Measurements from ENCODE around the gene EHF. TPM values are rescaled to one million over a fixed set of nuclear protein-coding genes. Genes with fewer than 3 reads are reported as not detected.

Gene EHF
- total RNA-seq, 1 donor from 2014 or later, result 1.2 TPM

DNA sequence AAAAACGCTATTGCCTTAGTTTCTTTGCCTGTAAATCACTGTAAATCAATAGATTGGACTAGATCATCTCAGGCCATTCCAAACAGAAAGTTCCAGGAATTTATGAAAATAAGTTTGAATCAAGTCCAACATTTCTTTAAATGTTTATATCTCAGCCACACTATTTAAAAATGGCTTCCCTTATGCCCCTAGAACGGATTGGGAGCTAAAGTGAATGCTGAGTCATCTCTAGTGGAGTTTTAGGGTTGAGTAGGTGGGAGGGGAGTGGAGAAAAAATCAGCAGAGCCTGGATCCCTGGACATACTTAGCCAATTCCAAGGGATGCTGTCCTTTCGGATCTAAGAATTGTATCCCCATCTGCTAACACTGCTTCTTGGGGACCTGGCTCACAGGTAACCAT, 48.6 kb downstream of the EHF start:
- Mint-ChIP-seq H3K27me3 (ENCODE audit: low read depth) (peaks cover 6% of the 10 kb centered on the region), H3K36me3 (no peaks in the 10 kb centered on the region), H3K9me3 (peaks cover 4% of the 10 kb centered on the region), H3K4me3 (no peak overlapping the region), H3K27ac (no peak overlapping the region), H3K4me1 (no peaks in the 10 kb centered on the region)
- no peak for DNase-seq (ENCODE audit: low spot score in 2 of 2, unreplicated experiment in 2 of 2)
- TF ChIP-seq, protein P1, sequence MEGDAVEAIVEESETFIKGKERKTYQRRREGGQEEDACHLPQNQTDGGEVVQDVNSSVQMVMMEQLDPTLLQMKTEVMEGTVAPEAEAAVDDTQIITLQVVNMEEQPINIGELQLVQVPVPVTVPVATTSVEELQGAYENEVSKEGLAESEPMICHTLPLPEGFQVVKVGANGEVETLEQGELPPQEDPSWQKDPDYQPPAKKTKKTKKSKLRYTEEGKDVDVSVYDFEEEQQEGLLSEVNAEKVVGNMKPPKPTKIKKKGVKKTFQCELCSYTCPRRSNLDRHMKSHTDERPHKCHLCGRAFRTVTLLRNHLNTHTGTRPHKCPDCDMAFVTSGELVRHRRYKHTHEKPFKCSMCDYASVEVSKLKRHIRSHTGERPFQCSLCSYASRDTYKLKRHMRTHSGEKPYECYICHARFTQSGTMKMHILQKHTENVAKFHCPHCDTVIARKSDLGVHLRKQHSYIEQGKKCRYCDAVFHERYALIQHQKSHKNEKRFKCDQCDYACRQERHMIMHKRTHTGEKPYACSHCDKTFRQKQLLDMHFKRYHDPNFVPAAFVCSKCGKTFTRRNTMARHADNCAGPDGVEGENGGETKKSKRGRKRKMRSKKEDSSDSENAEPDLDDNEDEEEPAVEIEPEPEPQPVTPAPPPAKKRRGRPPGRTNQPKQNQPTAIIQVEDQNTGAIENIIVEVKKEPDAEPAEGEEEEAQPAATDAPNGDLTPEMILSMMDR (IDR thresholded peaks at IDR 0.05; ENCODE audit: unreplicated experiment), result no peak

DNA sequence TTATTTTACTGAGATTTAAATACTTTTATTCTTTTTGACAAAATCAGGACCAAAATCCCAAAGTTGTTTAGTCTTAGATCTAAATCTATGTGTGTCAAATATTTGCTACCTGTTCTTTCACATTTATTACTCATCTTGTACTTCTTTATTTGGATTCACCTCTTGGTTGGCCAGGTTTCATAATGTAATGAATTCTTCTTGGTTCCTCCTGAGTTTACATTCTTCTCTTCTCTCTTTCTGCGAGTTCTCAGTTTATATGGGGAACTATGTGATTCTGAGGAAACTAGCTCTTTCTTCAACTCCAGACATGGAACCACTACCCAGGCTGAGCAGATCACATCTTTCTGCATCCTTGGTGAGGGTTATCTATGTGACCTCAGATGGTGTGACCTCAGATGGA, 50.2 kb downstream of the EHF start:
- TF ChIP-seq, protein P1 (IDR thresholded peaks at IDR 0.05; ENCODE audit: unreplicated experiment), result no peak
- Mint-ChIP-seq H3K4me1 (no peaks in the 10 kb centered on the region), H3K4me3 (no peak overlapping the region), H3K27ac (no peak overlapping the region), H3K9me3 (peaks cover 6% of the 10 kb centered on the region), H3K36me3 (no peaks in the 10 kb centered on the region), H3K27me3 (ENCODE audit: low read depth) (peaks cover 11% of the 10 kb centered on the region)
- no peak for DNase-seq (ENCODE audit: low spot score in 2 of 2, unreplicated experiment in 2 of 2)

DNA sequence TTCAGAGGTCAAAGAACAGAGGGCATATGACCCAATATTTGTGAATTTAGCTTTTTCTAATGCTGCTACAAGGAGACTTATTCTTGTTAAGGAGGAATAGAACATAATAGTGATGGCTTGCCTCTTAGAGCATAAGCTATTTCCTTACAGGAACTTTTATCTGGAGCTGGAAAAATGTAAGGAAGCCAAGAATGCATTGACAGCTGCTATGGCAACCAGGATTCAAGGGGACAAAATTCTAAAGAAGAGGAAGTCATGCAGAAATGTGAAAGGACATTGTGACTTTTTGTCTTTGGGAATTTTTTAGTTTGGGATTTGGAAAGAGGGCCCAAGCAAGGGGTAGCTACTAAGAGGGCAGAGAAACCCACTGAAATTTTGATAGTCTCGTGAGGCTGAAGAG, 51.1 kb downstream of the EHF start:
- H3K4me1 Mint-ChIP-seq, result no peaks in the 10 kb centered on the region
- H3K4me3 Mint-ChIP-seq, result no peak overlapping the region
- DNase-seq (ENCODE audit: low spot score in 2 of 2, unreplicated experiment in 2 of 2), result no peak
- H3K27me3 Mint-ChIP-seq (ENCODE audit: low read depth), result peaks cover 16% of the 10 kb centered on the region
- peaks cover 6% of the 10 kb centered on the region for H3K9me3 Mint-ChIP-seq
- TF ChIP-seq, protein P1 (IDR thresholded peaks at IDR 0.05; ENCODE audit: unreplicated experiment), result no peak
- H3K36me3 Mint-ChIP-seq, result no peaks in the 10 kb centered on the region
- H3K27ac Mint-ChIP-seq, result no peak overlapping the region

DNA sequence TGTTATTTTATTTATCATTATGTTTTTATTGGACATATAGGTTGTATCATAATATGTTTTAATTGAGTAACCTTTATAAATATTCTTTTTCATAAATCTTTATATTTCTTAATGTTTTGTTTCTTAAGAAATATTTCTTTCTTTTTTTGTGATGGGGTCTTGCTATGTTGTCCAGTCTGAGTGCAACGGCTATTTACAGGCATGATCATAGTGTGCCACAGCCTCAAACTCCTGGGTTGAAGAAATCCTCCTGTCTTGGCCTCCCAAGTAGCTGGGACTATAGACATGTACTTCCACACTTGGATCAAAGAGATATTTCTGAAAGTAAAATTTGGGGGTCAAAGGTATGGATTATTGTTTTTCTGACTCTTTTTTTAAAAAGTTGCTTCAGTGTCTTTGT, 53.1 kb downstream of the EHF start:
- H3K4me3 Mint-ChIP-seq, result no peak overlapping the region
- TF ChIP-seq, protein P1 (IDR thresholded peaks at IDR 0.05; ENCODE audit: unreplicated experiment), result no peak
- peaks cover 11% of the 10 kb centered on the region for H3K27me3 Mint-ChIP-seq (ENCODE audit: low read depth)
- H3K27ac Mint-ChIP-seq, result no peak overlapping the region
- no peak for DNase-seq (ENCODE audit: low spot score in 2 of 2, unreplicated experiment in 2 of 2)
- peaks cover 6% of the 10 kb centered on the region for H3K9me3 Mint-ChIP-seq
- H3K4me1 Mint-ChIP-seq, result no peaks in the 10 kb centered on the region
- H3K36me3 Mint-ChIP-seq, result no peaks in the 10 kb centered on the region

DNA sequence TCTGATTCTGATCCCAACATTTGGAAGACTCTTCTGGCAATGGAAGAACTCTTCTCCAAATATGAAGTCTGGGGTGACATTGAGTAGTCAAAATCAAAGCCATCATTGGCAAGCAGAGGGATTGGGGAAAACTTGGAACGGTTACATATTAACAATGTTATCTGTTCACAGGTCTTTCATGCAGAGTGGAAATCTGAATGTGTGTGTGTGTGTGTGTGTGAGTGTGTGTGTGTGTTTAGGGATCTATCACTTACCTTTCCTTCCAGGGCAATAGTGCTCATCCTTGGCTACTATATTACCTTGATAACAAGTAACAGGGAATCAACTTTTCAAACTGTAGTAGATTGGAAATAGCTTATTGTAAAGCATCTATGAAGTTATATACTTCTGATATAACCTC, 55.3 kb downstream of the EHF start:
- no peak for DNase-seq (ENCODE audit: low spot score in 2 of 2, unreplicated experiment in 2 of 2)
- Mint-ChIP-seq H3K9me3 (peaks cover 6% of the 10 kb centered on the region), H3K4me1 (no peaks in the 10 kb centered on the region), H3K27me3 (ENCODE audit: low read depth) (peaks cover 17% of the 10 kb centered on the region), H3K36me3 (no peaks in the 10 kb centered on the region), H3K27ac (no peak overlapping the region), H3K4me3 (no peak overlapping the region)
- TF ChIP-seq, protein P1 (IDR thresholded peaks at IDR 0.05; ENCODE audit: unreplicated experiment), result no peak

DNA sequence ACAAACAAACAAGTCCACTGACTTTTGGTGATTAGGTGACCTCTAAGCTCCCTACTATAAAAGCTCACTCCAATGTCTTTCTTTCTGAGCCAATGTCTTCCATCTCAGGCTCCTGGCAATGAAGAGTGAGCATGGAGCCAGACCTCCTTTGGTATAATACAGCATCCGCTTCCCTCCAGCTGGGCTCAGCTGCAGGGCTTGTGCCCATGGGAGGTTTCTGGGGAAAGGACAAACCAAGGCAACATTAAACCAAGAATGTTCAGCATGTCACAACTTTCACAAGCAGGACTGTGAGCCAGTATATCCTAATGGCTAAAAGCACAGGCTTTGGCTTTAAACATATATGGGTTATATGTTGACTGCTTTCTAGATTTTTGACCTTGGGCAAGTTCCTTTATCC, 58.8 kb downstream of the EHF start:
- Mint-ChIP-seq H3K4me1 (no peaks in the 10 kb centered on the region), H3K27me3 (ENCODE audit: low read depth) (peaks cover 19% of the 10 kb centered on the region), H3K4me3 (no peak overlapping the region), H3K27ac (no peak overlapping the region), H3K36me3 (no peaks in the 10 kb centered on the region), H3K9me3 (no peaks in the 10 kb centered on the region)
- DNase-seq (ENCODE audit: low spot score in 2 of 2, unreplicated experiment in 2 of 2), result no peak
- TF ChIP-seq, protein P1 (IDR thresholded peaks at IDR 0.05; ENCODE audit: unreplicated experiment), result no peak

Measured in mesothelial cell of epicardium (in vitro differentiated cells).